ENCODE data around the gene POMT2.

The POMT2 gene

DNA sequence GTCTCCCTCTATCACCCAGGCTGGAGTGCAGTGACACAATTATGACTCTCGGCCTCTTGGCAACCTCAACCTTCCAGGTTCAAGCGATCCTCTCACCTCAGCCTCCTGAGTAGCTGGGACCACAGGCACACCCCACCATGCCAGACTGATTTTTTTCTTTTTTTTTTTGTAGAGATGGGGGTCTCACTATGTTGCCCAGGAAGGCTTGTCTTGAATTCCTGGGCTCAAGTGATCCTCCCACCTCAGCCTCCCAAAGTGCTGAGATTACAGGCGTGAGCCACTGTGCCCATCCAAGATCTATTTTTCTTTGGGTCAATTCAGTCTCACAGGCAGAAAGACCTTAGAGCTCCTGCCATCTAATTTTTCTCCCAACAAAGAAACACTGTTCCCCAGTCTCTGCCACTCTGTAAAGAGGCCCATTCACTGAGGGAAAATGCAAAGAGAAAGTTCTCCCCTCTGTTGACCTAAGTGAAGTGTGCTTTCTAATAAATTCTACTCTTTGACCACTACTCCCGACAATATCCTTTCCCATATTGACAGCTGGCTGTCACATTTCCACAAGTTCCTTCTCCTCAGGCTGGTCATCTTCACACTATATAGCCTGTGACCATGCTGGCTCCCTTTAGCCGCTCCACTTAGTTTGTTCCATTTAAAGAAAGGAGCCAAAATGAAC, 32.9 kb upstream of the POMT2 start:
- ChIA-PET CTCF (no interaction called here), POLR2A (no interaction called here)

DNA sequence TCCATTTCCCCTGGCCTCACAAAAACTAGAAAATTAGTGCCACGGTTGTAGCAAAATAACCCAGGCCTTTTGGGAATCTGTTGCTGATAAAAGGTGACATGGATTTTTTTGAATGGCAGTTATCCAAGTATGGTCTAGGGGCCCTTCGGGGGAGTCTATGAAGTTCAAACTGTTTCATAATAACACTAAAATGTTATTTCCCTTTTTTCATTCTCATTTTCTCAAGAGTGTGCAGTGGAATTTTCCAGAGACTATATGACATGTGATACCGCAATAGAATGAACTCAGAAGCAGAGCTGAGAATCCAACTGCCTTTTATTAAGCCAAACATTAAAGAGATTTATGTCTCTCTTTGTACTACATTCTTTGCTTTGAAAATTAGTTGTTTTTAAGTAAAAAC, 27.1 kb upstream of the POMT2 start:
- no peak for DNase-seq (ENCODE audit: extremely low spot score)
- TF ChIP-seq FOXM1 (IDR thresholded peaks at IDR 0.05; ENCODE audit: borderline replicate concordance) (no peak), HDGF (IDR thresholded peaks at IDR 0.05; ENCODE audit: borderline replicate concordance) (no peak)
- ChIA-PET CTCF (no interaction called here), POLR2A (no interaction called here)

More for the DNA sequence above, 32.9 kb upstream of the POMT2 start:
- TF ChIP-seq ELF4 (IDR thresholded peaks at IDR 0.05): no peak
- TF ChIP-seq BHLHE40 (IDR thresholded peaks at IDR 0.05; ENCODE audit: borderline replicate concordance): no peak
- TF ChIP-seq FOXK2 (IDR thresholded peaks at IDR 0.05): no peak
- no peak for TF ChIP-seq L3MBTL2 (conservative IDR thresholded peaks at IDR 0.05)
- TF ChIP-seq FOXM1 (IDR thresholded peaks at IDR 0.05; ENCODE audit: borderline replicate concordance): no peak
- no peak for TF ChIP-seq CTBP1 (IDR thresholded peaks at IDR 0.05; ENCODE audit: borderline replicate concordance)
- TF ChIP-seq TARDBP (IDR thresholded peaks at IDR 0.05): no peak
- no peak for TF ChIP-seq ZNF384 (IDR thresholded peaks at IDR 0.05)
- TF ChIP-seq LEF1 (IDR thresholded peaks at IDR 0.05; ENCODE audit: borderline replicate concordance): no peak
- no peak for TF ChIP-seq NFRKB (IDR thresholded peaks at IDR 0.05)
- DNase-seq (ENCODE audit: extremely low spot score): no peak

DNA sequence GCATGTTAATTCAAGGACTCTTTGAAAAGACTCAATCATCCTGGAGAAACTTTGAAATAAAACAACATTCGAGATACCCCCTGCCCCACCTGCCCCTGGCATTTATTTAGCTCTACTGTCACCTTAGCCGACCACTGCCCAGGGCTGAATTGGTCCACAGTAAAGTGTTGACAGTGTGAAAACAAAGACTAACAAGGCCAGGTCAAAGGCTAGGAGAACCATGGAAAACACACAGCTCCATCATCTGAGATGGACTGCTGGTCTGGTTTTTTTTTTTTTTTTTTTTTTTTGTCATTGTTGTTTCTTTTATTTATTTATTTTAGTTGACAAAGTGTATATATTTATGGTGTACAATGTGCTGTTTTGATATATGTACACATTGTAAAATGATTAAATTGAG, 25.8 kb upstream of the POMT2 start:
- no peak for DNase-seq (ENCODE audit: extremely low spot score)
- POLR2A ChIA-PET: no interaction called here
- no peak for TF ChIP-seq FOXK2 (IDR thresholded peaks at IDR 0.05)
- TF ChIP-seq ARNT (IDR thresholded peaks at IDR 0.05): no peak
- TF ChIP-seq FOXA1 (IDR thresholded peaks at IDR 0.05): no peak
- TF ChIP-seq, protein P1, sequence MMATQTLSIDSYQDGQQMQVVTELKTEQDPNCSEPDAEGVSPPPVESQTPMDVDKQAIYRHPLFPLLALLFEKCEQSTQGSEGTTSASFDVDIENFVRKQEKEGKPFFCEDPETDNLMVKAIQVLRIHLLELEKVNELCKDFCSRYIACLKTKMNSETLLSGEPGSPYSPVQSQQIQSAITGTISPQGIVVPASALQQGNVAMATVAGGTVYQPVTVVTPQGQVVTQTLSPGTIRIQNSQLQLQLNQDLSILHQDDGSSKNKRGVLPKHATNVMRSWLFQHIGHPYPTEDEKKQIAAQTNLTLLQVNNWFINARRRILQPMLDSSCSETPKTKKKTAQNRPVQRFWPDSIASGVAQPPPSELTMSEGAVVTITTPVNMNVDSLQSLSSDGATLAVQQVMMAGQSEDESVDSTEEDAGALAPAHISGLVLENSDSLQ (IDR thresholded peaks at IDR 0.05): no peak
- TF ChIP-seq NFRKB (IDR thresholded peaks at IDR 0.05): no peak
- no peak for TF ChIP-seq ELF4 (IDR thresholded peaks at IDR 0.05)
- no peak for TF ChIP-seq ZNF384 (IDR thresholded peaks at IDR 0.05)
- no peak for TF ChIP-seq LEF1 (IDR thresholded peaks at IDR 0.05; ENCODE audit: borderline replicate concordance)
- TF ChIP-seq FOXM1 (IDR thresholded peaks at IDR 0.05; ENCODE audit: borderline replicate concordance): no peak
- TF ChIP-seq SUZ12 (IDR thresholded peaks at IDR 0.05): no peak
- CTCF ChIA-PET: no interaction called here

DNA sequence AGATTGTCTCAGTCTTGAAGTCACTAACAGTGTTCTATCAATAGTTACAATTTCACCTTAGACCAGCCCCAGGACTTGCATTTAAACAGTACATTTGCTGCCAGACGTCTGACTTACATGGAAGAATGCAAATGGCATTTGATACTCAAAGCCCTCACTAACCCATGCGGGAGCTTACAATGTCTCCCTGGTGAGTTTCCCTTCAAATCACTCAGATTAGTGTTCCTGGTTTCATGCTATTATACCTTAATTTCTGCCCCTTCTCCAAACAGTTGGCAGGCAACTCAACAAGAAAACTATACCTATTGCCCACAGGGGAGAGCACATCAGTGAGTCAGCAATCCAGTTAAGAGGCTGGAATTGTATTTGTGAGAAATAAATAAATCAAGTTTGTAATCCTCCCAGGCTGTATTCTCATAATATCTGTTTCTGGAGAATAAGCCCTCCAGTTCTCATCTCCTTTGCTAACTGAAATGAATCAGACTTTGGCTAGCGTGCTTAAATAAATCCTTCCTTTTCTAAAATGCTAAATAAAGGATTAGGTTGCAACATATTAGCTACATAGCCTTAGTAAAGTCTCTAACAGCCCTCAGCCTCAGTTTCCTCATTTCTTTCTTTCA, 23.8 kb upstream of the POMT2 start:
- ChIA-PET CTCF (no interaction called here), POLR2A (interaction anchor here (1.5 to 1.8 kb wide), 2 partner anchors 24 to 32 kb away, joined by 3 to 6 read pairs; partner anchors contain the start of genes GSTZ1, POMT2, SAMD15 and TMED8)
- TF ChIP-seq L3MBTL2 (conservative IDR thresholded peaks at IDR 0.05): no peak
- TF ChIP-seq FOXK2 (IDR thresholded peaks at IDR 0.05): no peak
- TF ChIP-seq ARNT (IDR thresholded peaks at IDR 0.05): no peak
- no peak for TF ChIP-seq BHLHE40 (IDR thresholded peaks at IDR 0.05; ENCODE audit: borderline replicate concordance)
- no peak for TF ChIP-seq ZNF384 (IDR thresholded peaks at IDR 0.05)
- DNase-seq (ENCODE audit: extremely low spot score): no peak

DNA sequence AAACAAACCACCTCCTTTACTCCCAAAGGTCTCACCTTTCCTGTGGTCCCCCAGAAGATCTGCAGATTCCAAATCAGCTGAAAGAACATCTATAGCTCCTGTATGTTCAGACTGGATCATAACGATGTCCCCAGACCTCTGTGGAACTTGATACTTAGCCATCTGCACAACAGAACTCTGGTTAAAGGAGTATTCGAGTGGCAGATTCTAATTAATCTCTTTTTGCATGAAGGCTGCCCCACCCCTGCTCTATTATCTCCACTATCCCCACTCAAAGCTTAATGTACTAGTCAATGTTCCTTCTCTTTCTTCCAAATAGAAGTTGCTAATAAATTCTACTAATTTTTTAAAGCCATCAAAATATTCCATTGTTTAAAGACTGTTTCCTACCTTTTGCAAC, 23.0 kb upstream of the POMT2 start:
- no peak for DNase-seq (ENCODE audit: extremely low spot score)
- ChIA-PET CTCF (no interaction called here), POLR2A (interaction anchor here (1.8 kb wide), 1 partner anchor 23 kb away, joined by 6 read pairs; the partner anchor contains the start of genes GSTZ1 and POMT2)
- TF ChIP-seq TARDBP (IDR thresholded peaks at IDR 0.05): no peak
- TF ChIP-seq, protein P1 (IDR thresholded peaks at IDR 0.05): no peak
- no peak for TF ChIP-seq ELF4 (IDR thresholded peaks at IDR 0.05)
- no peak for TF ChIP-seq L3MBTL2 (conservative IDR thresholded peaks at IDR 0.05)
- no peak for TF ChIP-seq NFRKB (IDR thresholded peaks at IDR 0.05)
- TF ChIP-seq ZNF384 (IDR thresholded peaks at IDR 0.05): no peak
- TF ChIP-seq FOXK2 (IDR thresholded peaks at IDR 0.05): no peak
- TF ChIP-seq SUZ12 (IDR thresholded peaks at IDR 0.05): no peak
- TF ChIP-seq HDGF (IDR thresholded peaks at IDR 0.05; ENCODE audit: borderline replicate concordance): no peak

DNA sequence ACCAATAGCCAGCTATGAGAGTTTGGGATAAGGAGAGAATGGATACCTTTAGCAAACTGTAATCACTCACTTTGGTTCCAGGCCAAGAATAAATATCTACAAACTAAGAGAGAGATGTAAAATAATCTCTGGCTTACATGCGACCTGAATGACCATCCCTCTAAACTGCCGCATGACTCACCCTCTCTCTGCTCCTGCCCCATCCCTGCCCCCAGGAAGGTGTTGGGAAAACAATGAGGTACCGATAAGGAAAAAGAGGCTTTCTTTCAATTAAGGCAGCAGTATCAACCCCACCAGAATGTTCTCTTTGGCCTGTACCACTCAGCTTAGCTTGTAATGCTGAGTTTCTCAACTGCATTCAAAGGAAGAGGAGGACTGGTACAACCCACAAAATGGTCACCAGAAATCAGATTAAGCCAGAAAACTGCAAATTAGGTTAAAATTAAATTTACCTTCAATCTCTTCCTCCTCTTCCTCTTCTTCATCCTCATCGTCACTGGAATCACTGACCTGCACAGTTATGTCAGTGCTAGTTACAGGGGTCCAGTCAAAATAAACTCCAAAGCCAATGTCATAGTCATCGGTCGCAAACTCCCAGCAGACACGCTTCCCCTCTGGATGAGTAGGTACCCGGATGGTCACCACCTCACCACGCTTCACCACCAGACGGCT, 22.2 kb upstream of the POMT2 start:
- ChIA-PET POLR2A (interaction anchor here (0.7 to 1.8 kb wide), 3 partner anchors 22 to 130 kb away, joined by 3 to 6 read pairs (median 3); partner anchors contain the start of genes GSTZ1 and POMT2), CTCF (no interaction called here)

More for the DNA sequence above, 22.2 kb upstream of the POMT2 start:
- no peak for DNase-seq (ENCODE audit: extremely low spot score)
- no peak for TF ChIP-seq TARDBP (IDR thresholded peaks at IDR 0.05)
- no peak for TF ChIP-seq FOXM1 (IDR thresholded peaks at IDR 0.05; ENCODE audit: borderline replicate concordance)
- no peak for TF ChIP-seq SP1 (IDR thresholded peaks at IDR 0.05)
- TF ChIP-seq, protein P1 (IDR thresholded peaks at IDR 0.05): no peak

Measured in HEK293T (cell line).